ENCODE results near the gene BTC.
"Not testable (repeated sequence)": the region's sequence is repeated elsewhere in the genome, so short reads cannot be mapped to it uniquely, and the experiment has no call there.

Gene BTC

DNA sequence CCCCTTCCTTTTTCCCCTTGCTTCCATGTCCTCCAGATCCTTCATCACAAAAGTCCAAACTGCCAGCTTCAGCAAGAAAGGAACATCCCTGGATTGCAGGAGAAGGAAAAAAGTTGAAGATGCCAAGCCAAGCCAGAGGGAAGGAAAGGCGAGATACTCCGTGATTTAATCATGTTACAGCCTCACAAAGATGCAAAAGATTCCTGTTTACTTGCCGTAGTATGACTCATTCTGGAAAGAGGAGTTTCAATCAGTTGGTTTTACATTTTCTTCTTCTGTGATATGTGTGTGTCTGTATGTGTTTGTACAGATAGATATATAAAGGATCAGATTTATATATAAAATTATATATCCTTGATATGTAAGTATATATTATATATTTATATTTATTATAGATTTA lies 69.3 kb downstream of the BTC start:
- TF ChIP-seq, protein P1, sequence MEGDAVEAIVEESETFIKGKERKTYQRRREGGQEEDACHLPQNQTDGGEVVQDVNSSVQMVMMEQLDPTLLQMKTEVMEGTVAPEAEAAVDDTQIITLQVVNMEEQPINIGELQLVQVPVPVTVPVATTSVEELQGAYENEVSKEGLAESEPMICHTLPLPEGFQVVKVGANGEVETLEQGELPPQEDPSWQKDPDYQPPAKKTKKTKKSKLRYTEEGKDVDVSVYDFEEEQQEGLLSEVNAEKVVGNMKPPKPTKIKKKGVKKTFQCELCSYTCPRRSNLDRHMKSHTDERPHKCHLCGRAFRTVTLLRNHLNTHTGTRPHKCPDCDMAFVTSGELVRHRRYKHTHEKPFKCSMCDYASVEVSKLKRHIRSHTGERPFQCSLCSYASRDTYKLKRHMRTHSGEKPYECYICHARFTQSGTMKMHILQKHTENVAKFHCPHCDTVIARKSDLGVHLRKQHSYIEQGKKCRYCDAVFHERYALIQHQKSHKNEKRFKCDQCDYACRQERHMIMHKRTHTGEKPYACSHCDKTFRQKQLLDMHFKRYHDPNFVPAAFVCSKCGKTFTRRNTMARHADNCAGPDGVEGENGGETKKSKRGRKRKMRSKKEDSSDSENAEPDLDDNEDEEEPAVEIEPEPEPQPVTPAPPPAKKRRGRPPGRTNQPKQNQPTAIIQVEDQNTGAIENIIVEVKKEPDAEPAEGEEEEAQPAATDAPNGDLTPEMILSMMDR (IDR thresholded peaks at IDR 0.05; ENCODE audit: low read depth, low read length) = no peak
- DNase-seq (ENCODE audit: low read depth in 2 of 2) = no peak

DNA sequence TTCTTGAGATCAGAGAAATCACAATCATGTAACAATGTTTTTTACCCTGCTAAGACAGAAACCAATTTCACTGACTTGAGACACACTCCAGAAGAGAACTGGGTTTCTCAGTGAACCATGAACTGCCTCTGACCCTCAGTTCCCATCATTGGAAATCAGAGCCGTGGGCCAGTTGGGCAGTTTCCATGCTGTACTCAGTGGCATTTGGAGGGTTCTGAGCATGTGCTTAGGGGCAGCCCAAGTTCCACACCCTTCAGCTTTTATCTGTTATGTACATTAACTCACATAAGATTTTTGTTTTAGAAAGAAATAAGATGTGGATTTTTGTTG lies 77.9 kb downstream of the BTC start:
- TF ChIP-seq, protein P1 (IDR thresholded peaks at IDR 0.05; ENCODE audit: low read depth, low read length) = no peak
- no peak overlapping the region for H3K4me3 ChIP-seq (replicated peaks in 1 of 2; ENCODE audit: low read depth in 2 of 2, low read length in 2 of 2)
- no peak for DNase-seq (ENCODE audit: low read depth in 2 of 2)

More for the DNA sequence above, 69.3 kb downstream of the BTC start:
- no peak overlapping the region for H3K4me3 ChIP-seq (replicated peaks in 1 of 2; ENCODE audit: low read depth in 2 of 2, low read length in 2 of 2)

- no peak overlapping the region for H3K4me3 ChIP-seq (replicated peaks in 1 of 2; ENCODE audit: low read depth in 2 of 2, low read length in 2 of 2)
- DNase-seq (ENCODE audit: low read depth in 2 of 2) = no peak
- TF ChIP-seq, protein P1 (IDR thresholded peaks at IDR 0.05; ENCODE audit: low read depth, low read length) = no peak
Observed at GRCh38 chr4:74715706-74716435, 78.5 kb downstream of the BTC start.

- TF ChIP-seq, protein P1 (IDR thresholded peaks at IDR 0.05; ENCODE audit: low read depth, low read length) = no peak
- H3K4me3 ChIP-seq (replicated peaks in 1 of 2; ENCODE audit: low read depth in 2 of 2, low read length in 2 of 2) = no peak overlapping the region
Observed at GRCh38 chr4:74714611-74715130, 79.7 kb downstream of the BTC start.

GRCh38 chr4:74708135-74708534 lies 86.2 kb downstream of the BTC start:
- not testable (repeated sequence) for H3K4me3 ChIP-seq (replicated peaks in 1 of 2; ENCODE audit: low read depth in 2 of 2, low read length in 2 of 2); DNase-seq (ENCODE audit: low read depth in 2 of 2)

More at GRCh38 chr4:74714611-74715130, 79.7 kb downstream of the BTC start:
- DNase-seq (ENCODE audit: low read depth in 2 of 2) = no peak

All from cardiac fibroblast (primary cell).